Bronchial epithelial cell (primary cell): ENCODE measurements around the gene SLC10A2. TPM values are rescaled to one million over a fixed set of nuclear protein-coding genes. Genes with fewer than 3 reads are reported as not detected.
"Not testable (repeated sequence)": the region's sequence is repeated elsewhere in the genome, so short reads cannot be mapped to it uniquely, and the experiment has no call there.

ENCODE experiments used
- DNase-seq: peaks from one replicate; pipeline ENCODE4 v3.0.0-alpha.2; 2010; ENCODE audit warnings: low read depth
- FAIRE-seq: peaks from 2 replicates; lab custom pipeline; 2011; peaks lifted over from hg19 to GRCh38; lab: Jason Lieb, UNC
- H3K27me3 ChIP-seq: 2 replicates; pipeline ENCODE4 v1.5.1; 2011; ENCODE audit warnings: low read length; ENCODE audit not compliant: control insufficient read depth, insufficient read depth
- H3K36me3 ChIP-seq: 2 replicates; pipeline ENCODE4 v1.5.1; 2011; ENCODE audit warnings: low read length; ENCODE audit not compliant: control insufficient read depth, insufficient read depth
- H3K4me3 ChIP-seq: 2 replicates; pipeline ENCODE4 v1.5.1; 2011; ENCODE audit warnings: mild to moderate bottlenecking, low read depth, low read length, control low read depth
- total RNA-seq: library from RNA; depleted of rRNA; stranded (reverse); fragments of >200 nt; gene quantifications from 2 replicates; pipeline ENCODE4 v1.2.1, GENCODE V29; 2014
- TF ChIP-seq, protein P1 (sequence below): IDR thresholded peaks from 2 replicates; pipeline ENCODE4 v1.5.1; 2011; ENCODE audit warnings: mild to moderate bottlenecking, moderate library complexity, low read length, control low read depth, inconsistent platforms; ENCODE audit not compliant: insufficient read depth, severe bottlenecking

Gene SLC10A2, protein sequence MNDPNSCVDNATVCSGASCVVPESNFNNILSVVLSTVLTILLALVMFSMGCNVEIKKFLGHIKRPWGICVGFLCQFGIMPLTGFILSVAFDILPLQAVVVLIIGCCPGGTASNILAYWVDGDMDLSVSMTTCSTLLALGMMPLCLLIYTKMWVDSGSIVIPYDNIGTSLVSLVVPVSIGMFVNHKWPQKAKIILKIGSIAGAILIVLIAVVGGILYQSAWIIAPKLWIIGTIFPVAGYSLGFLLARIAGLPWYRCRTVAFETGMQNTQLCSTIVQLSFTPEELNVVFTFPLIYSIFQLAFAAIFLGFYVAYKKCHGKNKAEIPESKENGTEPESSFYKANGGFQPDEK
- total RNA-seq = not detected in 2 replicates

DNA sequence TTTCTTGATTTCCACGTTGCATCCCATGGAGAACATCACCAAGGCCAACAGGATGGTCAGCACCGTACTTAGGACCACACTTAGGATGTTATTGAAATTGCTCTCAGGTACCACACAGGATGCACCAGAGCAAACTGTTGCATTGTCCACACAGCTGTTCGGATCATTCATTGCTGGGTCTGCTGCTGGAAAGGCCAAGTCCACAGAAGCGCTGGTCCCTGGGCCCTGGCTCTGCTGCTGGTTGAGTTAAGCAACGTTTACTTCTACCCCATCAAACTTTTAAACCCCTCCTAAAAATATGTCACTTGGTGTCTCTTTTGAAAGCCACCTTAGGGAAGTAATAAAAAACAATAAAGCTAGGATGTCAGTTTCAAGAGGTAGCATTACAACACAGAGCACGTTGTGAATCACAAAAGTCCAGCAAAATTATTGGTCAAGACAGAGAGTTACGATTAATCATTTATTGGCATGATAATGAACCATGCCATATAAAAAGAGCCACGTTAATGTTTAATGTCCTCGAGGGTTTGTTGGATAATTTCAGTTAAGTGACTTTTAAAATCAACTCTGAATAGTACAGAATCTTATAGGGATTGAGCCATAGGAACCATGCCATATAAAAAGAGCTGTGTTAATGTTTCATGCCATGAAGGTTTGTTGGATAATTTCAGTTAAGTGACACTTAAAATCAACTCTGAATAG, at the start of gene SLC10A2:
TSS of gene SLC10A2 (minus strand) at position 339 of the 702 bp plus-strand sequence. CDS start at position 171, 168 bp downstream.
- Histone ChIP-seq H3K36me3 (no peaks in the 10 kb centered on the region), H3K27me3 (no peaks in the 10 kb centered on the region), H3K4me3 (no peak within 1 kb of the TSS)
- TF ChIP-seq, protein P1, sequence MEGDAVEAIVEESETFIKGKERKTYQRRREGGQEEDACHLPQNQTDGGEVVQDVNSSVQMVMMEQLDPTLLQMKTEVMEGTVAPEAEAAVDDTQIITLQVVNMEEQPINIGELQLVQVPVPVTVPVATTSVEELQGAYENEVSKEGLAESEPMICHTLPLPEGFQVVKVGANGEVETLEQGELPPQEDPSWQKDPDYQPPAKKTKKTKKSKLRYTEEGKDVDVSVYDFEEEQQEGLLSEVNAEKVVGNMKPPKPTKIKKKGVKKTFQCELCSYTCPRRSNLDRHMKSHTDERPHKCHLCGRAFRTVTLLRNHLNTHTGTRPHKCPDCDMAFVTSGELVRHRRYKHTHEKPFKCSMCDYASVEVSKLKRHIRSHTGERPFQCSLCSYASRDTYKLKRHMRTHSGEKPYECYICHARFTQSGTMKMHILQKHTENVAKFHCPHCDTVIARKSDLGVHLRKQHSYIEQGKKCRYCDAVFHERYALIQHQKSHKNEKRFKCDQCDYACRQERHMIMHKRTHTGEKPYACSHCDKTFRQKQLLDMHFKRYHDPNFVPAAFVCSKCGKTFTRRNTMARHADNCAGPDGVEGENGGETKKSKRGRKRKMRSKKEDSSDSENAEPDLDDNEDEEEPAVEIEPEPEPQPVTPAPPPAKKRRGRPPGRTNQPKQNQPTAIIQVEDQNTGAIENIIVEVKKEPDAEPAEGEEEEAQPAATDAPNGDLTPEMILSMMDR = no peak
- no peak for FAIRE-seq
- DNase-seq = no peak

DNA sequence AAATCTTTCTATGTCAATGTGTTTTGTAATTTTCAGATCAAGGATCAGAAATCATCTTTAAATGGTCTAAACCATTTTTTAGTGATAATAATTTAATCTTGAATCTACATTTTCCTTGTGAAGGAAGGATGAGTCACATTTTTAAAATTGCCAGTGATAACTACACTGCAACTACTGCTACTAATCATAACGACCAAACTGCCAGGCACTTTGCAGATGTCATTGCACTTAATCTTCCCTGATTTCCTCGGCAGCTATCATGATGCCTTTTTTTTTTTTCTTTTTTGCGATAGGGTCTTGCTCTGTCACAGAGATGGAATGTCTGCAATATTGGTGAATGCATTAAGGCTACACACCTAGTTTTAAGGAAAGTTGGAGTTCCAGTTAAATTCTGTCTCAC, 41.4 kb upstream of the SLC10A2 start:
- no peaks in the 10 kb centered on the region for H3K27me3 ChIP-seq
- DNase-seq (no peak), FAIRE-seq (no peak)
- H3K4me3 ChIP-seq = no peak overlapping the region
- no peaks in the 10 kb centered on the region for H3K36me3 ChIP-seq
- TF ChIP-seq, protein P1 = no peak

DNA sequence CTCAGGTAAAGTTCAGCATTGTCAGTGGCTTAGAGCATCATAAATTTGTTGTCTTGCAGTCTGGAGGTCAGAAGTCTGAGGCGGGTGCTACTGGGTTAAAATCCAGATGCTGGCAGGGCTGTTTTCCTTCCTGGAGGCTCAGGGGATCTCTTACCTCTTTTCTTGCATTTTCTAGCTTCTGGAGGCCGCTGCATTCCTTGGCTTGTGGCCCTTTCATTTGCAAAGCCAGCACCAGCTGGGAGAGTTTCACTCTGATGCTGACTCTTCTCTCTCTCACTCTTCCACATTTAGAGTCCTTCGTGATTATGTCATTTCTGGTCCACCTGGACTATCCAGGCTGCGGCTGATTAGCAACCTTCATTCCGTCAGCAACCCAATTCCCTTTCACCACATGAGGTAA, 38.1 kb upstream of the SLC10A2 start:
- Histone ChIP-seq H3K27me3 (no peaks in the 10 kb centered on the region), H3K36me3 (no peaks in the 10 kb centered on the region), H3K4me3 (no peak overlapping the region)
- TF ChIP-seq, protein P1 = no peak
- no peak for FAIRE-seq
- no peak for DNase-seq

DNA sequence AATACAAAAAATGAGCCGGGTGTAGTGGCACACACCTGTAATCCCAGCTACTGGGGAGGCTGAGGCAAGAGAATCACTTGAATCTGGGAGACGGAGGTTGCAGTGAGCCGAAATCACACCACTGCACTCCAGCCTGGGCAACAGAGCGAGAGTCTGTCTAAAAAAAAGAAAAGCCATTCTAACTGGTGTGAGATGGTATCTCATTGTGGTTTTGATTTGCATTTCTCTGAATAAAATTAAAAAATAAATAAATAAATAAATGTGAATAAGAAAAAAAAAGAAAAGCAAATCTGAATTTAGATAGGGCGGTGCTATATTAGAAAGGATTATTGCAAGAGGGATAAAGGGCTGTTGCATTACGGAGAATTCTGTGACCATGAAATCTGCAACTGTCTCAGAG, 37.2 kb upstream of the SLC10A2 start:
- FAIRE-seq, H3K27me3 ChIP-seq, DNase-seq, H3K4me3 ChIP-seq, H3K36me3 ChIP-seq: not testable (repeated sequence)

DNA sequence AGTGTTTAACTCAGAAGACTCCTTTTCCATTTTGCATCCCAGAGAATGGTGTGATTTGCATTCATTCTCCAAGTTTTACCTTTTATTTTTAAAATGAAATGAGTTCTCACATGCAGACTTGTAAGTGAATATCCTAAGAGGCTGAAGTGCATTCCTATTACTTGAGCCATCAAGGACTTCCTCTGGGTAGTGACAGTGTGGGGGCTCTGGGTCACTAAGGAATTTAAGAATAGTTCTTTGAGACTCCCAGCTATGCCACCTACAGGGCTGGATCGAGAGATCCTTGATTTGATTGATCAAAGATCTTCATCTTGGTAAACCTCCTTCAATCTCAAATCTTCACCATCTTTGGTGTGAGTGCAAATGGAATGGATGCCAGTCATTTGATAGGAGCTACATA, 36.3 kb upstream of the SLC10A2 start:
- DNase-seq (no peak), FAIRE-seq (no peak)

DNA sequence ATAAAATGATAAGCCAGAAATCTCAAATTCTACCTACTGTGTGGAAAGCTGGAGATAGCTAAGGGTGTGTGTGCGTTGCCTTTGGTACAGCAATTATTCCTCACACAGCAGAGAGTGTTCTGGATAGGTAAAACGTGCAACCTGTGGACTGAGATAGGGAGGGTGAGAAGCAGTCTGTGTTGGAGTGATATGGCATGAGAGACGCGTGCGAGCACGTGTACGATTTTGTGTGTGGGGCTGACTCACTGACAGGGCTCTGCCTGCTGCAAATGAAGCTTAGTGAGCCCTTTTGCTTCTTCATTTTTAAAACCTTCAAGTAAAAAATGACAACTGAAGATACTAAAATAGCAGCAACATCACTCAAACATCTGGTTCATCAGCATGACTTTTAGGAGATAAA, 35.7 kb upstream of the SLC10A2 start:
- TF ChIP-seq, protein P1 = no peak
- DNase-seq = no peak
- no peak for FAIRE-seq

More for the DNA sequence above, 36.3 kb upstream of the SLC10A2 start:
- TF ChIP-seq, protein P1 = no peak
- Histone ChIP-seq H3K4me3 (no peak overlapping the region), H3K27me3 (no peaks in the 10 kb centered on the region), H3K36me3 (no peaks in the 10 kb centered on the region)

More for the DNA sequence above, 35.7 kb upstream of the SLC10A2 start:
- Histone ChIP-seq H3K4me3 (no peak overlapping the region), H3K27me3 (no peaks in the 10 kb centered on the region), H3K36me3 (no peaks in the 10 kb centered on the region)
